ENCODE data around the gene SLC6A1. TPM values are rescaled to one million over a fixed set of nuclear protein-coding genes. Genes with fewer than 3 reads are reported as not detected.

Gene SLC6A1
- total and polyA plus RNA-seq, 3 experiments from 2014 or later = not detected

GRCh38 chr3:11022115-11022514 is 29.6 kb downstream of the SLC6A1 start:
- ChIA-PET CTCF (no interaction called here), POLR2A (no interaction called here)
- Mint-ChIP-seq H3K27me3 (peaks cover 14 to 29% of the 10 kb centered on the region in 2 donors), H3K4me1 (no peaks in the 10 kb centered on the region), H3K4me3 (no peak overlapping the region), H3K36me3 (no peaks in the 10 kb centered on the region), H3K27ac (no peak overlapping the region), H3K9me3 (peaks cover 0 to 5% (median 3%) of the 10 kb centered on the region in 5 donors)
- H3K27me3 ChIP-seq (ENCODE audit: insufficient read depth, low read length, poor library complexity, severe bottlenecking) = peaks cover 5% of the 10 kb centered on the region
- H3K9me3 ChIP-seq (ENCODE audit: low read length) = no peaks in the 10 kb centered on the region
- no peak for DNase-seq
- no peak overlapping the region for H3K4me3 ChIP-seq (ENCODE audit: low read length)
- no peak overlapping the region for H3K27ac ChIP-seq (ENCODE audit: low read depth, low read length)
- H3K36me3 ChIP-seq (ENCODE audit: insufficient read depth, low read length) = no peaks in the 10 kb centered on the region
- H3K4me1 ChIP-seq (ENCODE audit: insufficient read depth, low read length) = no peaks in the 10 kb centered on the region

DNA sequence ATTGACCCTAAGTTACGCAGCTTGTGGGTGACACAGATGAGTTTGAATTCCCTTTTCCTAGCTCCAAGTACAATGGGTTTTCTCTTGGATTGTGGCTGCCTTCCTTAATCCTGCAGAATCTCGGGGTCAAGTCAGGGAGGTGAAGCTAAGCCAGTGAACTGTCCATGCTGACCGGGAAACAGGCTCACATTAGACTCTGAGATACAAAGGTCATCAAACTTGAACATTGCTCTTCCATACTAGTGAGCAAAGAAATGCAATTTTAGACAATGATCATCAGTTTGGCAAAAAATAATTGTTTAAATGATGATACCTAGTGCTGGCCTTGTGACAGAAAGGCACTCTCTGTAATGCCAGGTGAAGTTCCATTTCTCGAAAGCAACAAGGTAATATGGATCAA is 31.6 kb downstream of the SLC6A1 start:
- CTCF ChIA-PET = no interaction called here
- H3K4me1 Mint-ChIP-seq = no peaks in the 10 kb centered on the region
- H3K36me3 Mint-ChIP-seq = no peaks in the 10 kb centered on the region
- H3K27ac ChIP-seq (ENCODE audit: low read depth, low read length) = no peak overlapping the region
- H3K36me3 ChIP-seq (ENCODE audit: insufficient read depth, low read length) = no peaks in the 10 kb centered on the region
- H3K4me1 ChIP-seq (ENCODE audit: insufficient read depth, low read length) = no peaks in the 10 kb centered on the region
- POLR2A ChIA-PET = no interaction called here
- no peaks in the 10 kb centered on the region for H3K9me3 ChIP-seq (ENCODE audit: low read length)
- no peak overlapping the region for H3K4me3 ChIP-seq (ENCODE audit: low read length)
- H3K27me3 ChIP-seq (ENCODE audit: insufficient read depth, low read length, poor library complexity, severe bottlenecking) = no peaks in the 10 kb centered on the region
- no peak for DNase-seq
- peaks cover 0 to 7% (median 6%) of the 10 kb centered on the region in 5 donors for H3K9me3 Mint-ChIP-seq
- no peak overlapping the region for H3K27ac Mint-ChIP-seq
- H3K4me3 Mint-ChIP-seq = no peak overlapping the region
- H3K27me3 Mint-ChIP-seq = peaks cover 13 to 23% of the 10 kb centered on the region in 2 donors

DNA sequence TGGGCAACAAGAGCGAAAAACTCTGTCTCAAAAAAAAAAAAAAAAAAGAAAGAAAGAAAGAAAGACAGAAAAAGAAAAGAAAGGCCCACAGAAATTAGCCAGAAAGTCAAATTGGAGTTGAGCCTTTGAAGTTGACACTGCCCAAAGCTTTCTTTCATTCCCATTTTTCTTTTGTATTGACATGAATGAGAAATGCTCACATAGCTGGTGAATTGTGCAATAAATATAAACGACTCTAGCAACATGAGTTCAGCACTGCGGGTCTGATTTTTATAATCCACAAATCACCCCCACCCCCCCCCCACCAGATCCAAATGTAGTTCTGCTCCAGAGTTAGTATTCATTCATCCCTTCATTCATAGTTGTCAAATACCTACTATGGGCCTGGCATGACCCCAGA is 37.4 kb downstream of the SLC6A1 start:
- no peaks in the 10 kb centered on the region for H3K9me3 ChIP-seq (ENCODE audit: low read length)
- CTCF ChIA-PET = no interaction called here
- Mint-ChIP-seq H3K27me3 (peaks cover 11 to 25% of the 10 kb centered on the region in 2 donors), H3K36me3 (peaks cover 0 to 1% (median 0%) of the 10 kb centered on the region in 3 donors), H3K27ac (no peak overlapping the region), H3K4me1 (no peaks in the 10 kb centered on the region), H3K4me3 (no peak overlapping the region), H3K9me3 (peaks cover 0 to 7% (median 6%) of the 10 kb centered on the region in 5 donors)
- H3K27ac ChIP-seq (ENCODE audit: low read depth, low read length) = no peak overlapping the region
- no peak overlapping the region for H3K4me3 ChIP-seq (ENCODE audit: low read length)
- no peak for DNase-seq
- POLR2A ChIA-PET = no interaction called here
- H3K36me3 ChIP-seq (ENCODE audit: insufficient read depth, low read length) = no peaks in the 10 kb centered on the region
- no peaks in the 10 kb centered on the region for H3K27me3 ChIP-seq (ENCODE audit: insufficient read depth, low read length, poor library complexity, severe bottlenecking)
- H3K4me1 ChIP-seq (ENCODE audit: insufficient read depth, low read length) = no peaks in the 10 kb centered on the region

- no peak overlapping the region for H3K27ac Mint-ChIP-seq
- CTCF ChIA-PET = no interaction called here
Measured at GRCh38 chr3:11033871-11034270, 41.3 kb downstream of the SLC6A1 start.

GRCh38 chr3:11034309-11034985 is 41.9 kb downstream of the SLC6A1 start:
- POLR2A ChIA-PET = no interaction called here
- H3K9me3 Mint-ChIP-seq = no peaks in the 10 kb centered on the region
- H3K27me3 Mint-ChIP-seq = peaks cover 19 to 35% of the 10 kb centered on the region in 2 donors
- Histone ChIP-seq H3K4me3 (ENCODE audit: low read length) (no peak overlapping the region), H3K9me3 (ENCODE audit: low read length) (no peaks in the 10 kb centered on the region), H3K36me3 (ENCODE audit: insufficient read depth, low read length) (no peaks in the 10 kb centered on the region), H3K27me3 (ENCODE audit: insufficient read depth, low read length, poor library complexity, severe bottlenecking) (no peaks in the 10 kb centered on the region), H3K4me1 (ENCODE audit: insufficient read depth, low read length) (no peaks in the 10 kb centered on the region), H3K27ac (ENCODE audit: low read depth, low read length) (no peak overlapping the region)
- H3K27ac Mint-ChIP-seq = no peak overlapping the region
- no peak overlapping the region for H3K4me3 Mint-ChIP-seq
- peaks cover 0 to 1% (median 0%) of the 10 kb centered on the region in 3 donors for H3K36me3 Mint-ChIP-seq
- CTCF ChIA-PET = no interaction called here
- no peaks in the 10 kb centered on the region for H3K4me1 Mint-ChIP-seq
- DNase-seq = no peak

More at GRCh38 chr3:11033871-11034270, 41.3 kb downstream of the SLC6A1 start:
- Histone ChIP-seq H3K4me1 (ENCODE audit: insufficient read depth, low read length) (no peaks in the 10 kb centered on the region), H3K36me3 (ENCODE audit: insufficient read depth, low read length) (no peaks in the 10 kb centered on the region), H3K27ac (ENCODE audit: low read depth, low read length) (no peak overlapping the region), H3K27me3 (ENCODE audit: insufficient read depth, low read length, poor library complexity, severe bottlenecking) (no peaks in the 10 kb centered on the region), H3K9me3 (ENCODE audit: low read length) (no peaks in the 10 kb centered on the region), H3K4me3 (ENCODE audit: low read length) (no peak overlapping the region)
- H3K4me1 Mint-ChIP-seq = no peaks in the 10 kb centered on the region
- no peaks in the 10 kb centered on the region for H3K9me3 Mint-ChIP-seq
- peaks cover 22 to 35% of the 10 kb centered on the region in 2 donors for H3K27me3 Mint-ChIP-seq
- no peak for DNase-seq
- POLR2A ChIA-PET = no interaction called here
- peaks cover 0 to 1% (median 0%) of the 10 kb centered on the region in 3 donors for H3K36me3 Mint-ChIP-seq
- no peak overlapping the region for H3K4me3 Mint-ChIP-seq

DNA sequence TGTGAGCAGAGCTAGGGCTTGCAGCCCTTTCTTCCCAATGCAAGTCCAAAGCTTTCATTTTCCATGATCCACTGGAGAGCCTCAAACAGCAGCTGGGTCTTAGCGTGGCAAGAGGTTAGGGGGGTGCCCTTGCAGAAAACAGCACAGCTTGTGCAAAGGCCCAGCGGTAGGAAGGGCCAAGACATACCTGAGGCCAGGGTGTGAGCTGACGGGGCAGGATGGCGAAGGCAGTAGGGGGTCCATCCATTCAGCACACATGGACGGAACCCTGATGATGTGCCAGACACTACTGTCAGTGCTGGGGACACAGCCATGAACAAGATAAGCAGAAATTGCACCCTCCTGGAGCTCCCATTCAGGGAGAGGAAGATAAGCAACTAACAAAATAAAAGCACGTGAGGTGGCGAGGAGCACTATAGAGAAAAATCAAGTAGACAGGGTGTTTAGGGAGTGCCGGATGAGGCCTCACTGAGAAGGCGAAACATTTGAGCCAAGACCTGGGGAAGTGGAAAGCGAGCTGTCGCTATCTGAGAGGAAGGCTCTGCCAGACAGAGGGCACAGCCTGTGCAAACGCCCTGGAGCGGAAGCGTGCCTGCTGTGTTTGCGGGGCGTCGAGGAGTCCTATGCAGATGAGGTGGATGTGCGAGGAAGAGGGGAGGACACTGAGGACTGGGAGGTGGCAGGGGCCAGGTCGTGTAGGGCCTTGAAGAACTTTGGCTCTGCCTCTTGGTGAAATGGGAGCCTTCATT is 43.4 kb downstream of the SLC6A1 start:
- DNase-seq = no peak
- ChIA-PET POLR2A (no interaction called here), CTCF (no interaction called here)
- no peaks in the 10 kb centered on the region for H3K36me3 ChIP-seq (ENCODE audit: insufficient read depth, low read length)
- H3K9me3 ChIP-seq (ENCODE audit: low read length) = no peaks in the 10 kb centered on the region
- H3K27ac ChIP-seq (ENCODE audit: low read depth, low read length) = no peak overlapping the region
- peaks cover 0 to 1% (median 0%) of the 10 kb centered on the region in 3 donors for H3K36me3 Mint-ChIP-seq
- H3K4me1 ChIP-seq (ENCODE audit: insufficient read depth, low read length) = no peaks in the 10 kb centered on the region
- no peaks in the 10 kb centered on the region for H3K27me3 ChIP-seq (ENCODE audit: insufficient read depth, low read length, poor library complexity, severe bottlenecking)
- no peaks in the 10 kb centered on the region for H3K4me1 Mint-ChIP-seq
- no peak overlapping the region for H3K4me3 Mint-ChIP-seq
- no peak overlapping the region for H3K27ac Mint-ChIP-seq
- H3K4me3 ChIP-seq (ENCODE audit: low read length) = no peak overlapping the region
- H3K27me3 Mint-ChIP-seq = peaks cover 21 to 35% of the 10 kb centered on the region in 2 donors
- H3K9me3 Mint-ChIP-seq = no peaks in the 10 kb centered on the region

DNA sequence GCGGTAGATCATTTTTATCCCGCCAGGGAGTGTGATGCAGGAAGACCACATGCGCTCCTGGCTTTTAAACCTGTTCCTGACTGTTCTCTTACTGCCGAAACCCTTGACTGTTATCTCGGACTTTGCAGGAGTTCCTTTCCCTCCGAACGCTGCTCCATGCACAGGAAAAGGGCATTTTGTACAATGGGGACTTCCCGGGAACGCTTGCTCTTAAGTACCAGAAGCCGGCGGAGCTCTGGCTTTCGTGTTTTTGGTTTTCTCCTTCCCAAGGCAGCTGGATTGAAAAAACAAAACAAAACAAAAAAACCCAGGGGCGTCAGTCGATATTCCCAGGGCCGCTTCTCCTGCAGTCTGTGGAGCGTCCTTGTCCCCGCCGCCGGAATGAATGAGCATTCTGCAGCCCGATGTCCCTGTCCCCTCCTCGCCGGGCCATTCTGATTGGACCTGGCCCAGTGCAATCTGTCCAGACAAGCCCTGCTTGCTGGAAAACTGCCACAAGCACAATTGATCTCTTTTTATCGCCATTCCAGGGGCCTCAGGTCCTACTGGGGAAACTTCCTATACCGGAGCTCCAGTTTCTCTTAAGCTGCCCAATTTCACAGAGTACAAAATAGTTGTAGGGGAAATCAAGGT is 44.8 kb downstream of the SLC6A1 start:
- ChIA-PET POLR2A (no interaction called here), CTCF (no interaction called here)
- Histone ChIP-seq H3K27me3 (ENCODE audit: insufficient read depth, low read length, poor library complexity, severe bottlenecking) (no peaks in the 10 kb centered on the region), H3K4me1 (ENCODE audit: insufficient read depth, low read length) (no peaks in the 10 kb centered on the region), H3K4me3 (ENCODE audit: low read length) (no peak overlapping the region), H3K9me3 (ENCODE audit: low read length) (no peaks in the 10 kb centered on the region), H3K27ac (ENCODE audit: low read depth, low read length) (no peak overlapping the region), H3K36me3 (ENCODE audit: insufficient read depth, low read length) (no peaks in the 10 kb centered on the region)
- DNase-seq = no peak
- no peak overlapping the region for H3K4me3 Mint-ChIP-seq
- peaks cover 0 to 1% (median 0%) of the 10 kb centered on the region in 3 donors for H3K36me3 Mint-ChIP-seq
- peaks cover 20 to 35% of the 10 kb centered on the region in 2 donors for H3K27me3 Mint-ChIP-seq
- no peaks in the 10 kb centered on the region for H3K9me3 Mint-ChIP-seq
- H3K27ac Mint-ChIP-seq = no peak overlapping the region
- no peaks in the 10 kb centered on the region for H3K4me1 Mint-ChIP-seq

- Histone ChIP-seq H3K27ac (ENCODE audit: low read depth, low read length) (no peak overlapping the region), H3K4me3 (ENCODE audit: low read length) (no peak overlapping the region), H3K4me1 (ENCODE audit: insufficient read depth, low read length) (no peaks in the 10 kb centered on the region), H3K27me3 (ENCODE audit: insufficient read depth, low read length, poor library complexity, severe bottlenecking) (no peaks in the 10 kb centered on the region), H3K9me3 (ENCODE audit: low read length) (no peaks in the 10 kb centered on the region), H3K36me3 (ENCODE audit: insufficient read depth, low read length) (no peaks in the 10 kb centered on the region)
- H3K27ac Mint-ChIP-seq = no peak overlapping the region
- H3K9me3 Mint-ChIP-seq = no peaks in the 10 kb centered on the region
- ChIA-PET POLR2A (no interaction called here), CTCF (no interaction called here)
- no peaks in the 10 kb centered on the region for H3K4me1 Mint-ChIP-seq
- H3K4me3 Mint-ChIP-seq = no peak overlapping the region
- H3K27me3 Mint-ChIP-seq = peaks cover 20 to 32% of the 10 kb centered on the region in 2 donors
- peaks cover 0 to 1% (median 0%) of the 10 kb centered on the region in 3 donors for H3K36me3 Mint-ChIP-seq
- no peak for DNase-seq
Measured at GRCh38 chr3:11037976-11038375, 45.4 kb downstream of the SLC6A1 start.

Measured in CD8-positive, alpha-beta memory T cell (primary cell).